ENCODE data around the gene ZBTB43.

DNA sequence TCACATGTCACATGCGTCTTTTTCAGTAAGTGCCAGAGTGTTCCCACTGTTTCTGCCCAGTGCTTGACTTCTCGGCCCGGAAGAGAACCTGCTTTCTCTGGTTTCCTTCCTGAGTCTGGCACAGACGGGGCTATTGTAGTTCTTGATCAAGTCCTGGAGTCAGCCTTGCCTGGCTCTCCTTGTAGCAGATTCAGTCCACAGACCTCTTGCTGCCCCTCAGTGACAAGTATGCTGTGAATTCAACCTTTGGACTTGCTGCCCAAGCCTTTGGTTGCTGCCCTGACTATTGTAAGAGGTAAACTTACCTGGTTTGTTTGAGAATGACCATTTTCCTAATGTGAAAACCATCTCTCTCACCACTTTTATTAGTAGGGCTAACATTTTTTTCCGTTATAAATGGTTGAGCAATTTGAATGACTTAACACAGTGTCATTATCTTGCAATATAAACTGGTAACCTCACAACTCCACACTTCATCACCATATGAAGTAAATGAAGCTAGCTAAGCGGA, 80.3 kb downstream of the ZBTB43 start:
- no peak for TF ChIP-seq CTCF (IDR thresholded peaks at IDR 0.05; ENCODE audit: insufficient read depth, low read depth, low read length)
- TF ChIP-seq EZH2 (IDR thresholded peaks at IDR 0.05; ENCODE audit: insufficient read depth, low read length) = no peak

Measured in astrocyte (in vitro differentiated cells and primary cell).